CD4-positive, CD25-positive, alpha-beta regulatory T cell (primary cell): ENCODE measurements around the gene GGT5. TPM values are rescaled to one million over a fixed set of nuclear protein-coding genes. Genes with fewer than 3 reads are reported as not detected.

Experiments
- polyA plus RNA-seq, 4 donors: library from polyadenylated mRNA; unstranded; fragments of 300-500 nt; fragmentation: Illumina TruSeq; gene quantifications; one replicate each; pipeline ENCODE4 v1.2.3, GENCODE V29; 2021
- total RNA-seq: library from RNA; stranded (reverse); gene quantifications from one replicate; pipeline ENCODE4 v1.2.3, GENCODE V29; 2022

The GGT5 gene
- total and polyA plus RNA-seq, 5 donors from 2014 or later, result not detected

Other genes starting within 250 kb of the GGT5 start
- not detected for gene GSTT4, start 239.6 kb downstream of the GGT5 start, total RNA-seq
- not detected for gene GSTT4, start 239.6 kb downstream of the GGT5 start, polyA plus RNA-seq
- 116 TPM for gene CABIN1, start 233.8 kb downstream of the GGT5 start, total RNA-seq
- 1 to 10 TPM; 6.1 to 8.2 (median 7.1) TPM for gene CABIN1, start 233.8 kb downstream of the GGT5 start, polyA plus RNA-seq
- gene SUSD2, start 63.6 kb downstream of the GGT5 start, total RNA-seq, result 0.81 TPM
- gene SUSD2, start 63.6 kb downstream of the GGT5 start, polyA plus RNA-seq, result under 1 TPM in 1 of 4 donors, not detected in 3; 0.06 TPM
- gene SPECC1L, start 25.7 kb upstream of the GGT5 start, total RNA-seq, result 39.6 TPM
- 1 to 10 TPM; 4.1 to 8.6 (median 5.5) TPM for gene SPECC1L, start 25.7 kb upstream of the GGT5 start, polyA plus RNA-seq
- 31.2 TPM for gene ADORA2A, start 182.5 kb upstream of the GGT5 start, total RNA-seq
- gene ADORA2A, start 182.5 kb upstream of the GGT5 start, polyA plus RNA-seq, result 100 to 1,000 TPM in 1 of 4 donors, 10 to 100 TPM in 3; 88.4 to 101 (median 94.5) TPM